GM12878 (cell line): ENCODE data around the gene PFN3.

Source experiments
- EED ChIP-seq: sonication (generic); IDR thresholded peaks from 2 replicates; pipeline ENCODE4 v1.6.1; 2016; ENCODE audit warnings: antibody characterized with exemption, low read depth
- EGR1 ChIP-seq, 2 experiments: IDR thresholded peaks; 1 replicate in 1 of 2; 2 replicates in 1 of 2; pipeline ENCODE4 v1.6.1; 2011 to 2012; ENCODE audit warnings: low read depth in 2 of 2, low read length in 2 of 2, borderline replicate concordance in 1 of 2, mild to moderate bottlenecking in 1 of 2, moderate library complexity in 1 of 2
- HDAC2 ChIP-seq: fragments of 200-600 bp; sonication (generic); IDR thresholded peaks from 2 replicates; pipeline ENCODE4 v1.6.1; 2017
- JUND ChIP-seq: IDR thresholded peaks from 2 replicates; pipeline ENCODE4 v1.6.1; 2012; ENCODE audit warnings: low read depth, mild to moderate bottlenecking, low read length, improper control_type of control experiment, moderate library complexity
- MEF2A ChIP-seq: IDR thresholded peaks from 2 replicates; pipeline ENCODE4 v1.6.1; 2011; ENCODE audit warnings: low read depth, mild to moderate bottlenecking, low read length, moderate library complexity; ENCODE audit not compliant: insufficient read depth
- POLR2A ChIP-seq: IDR thresholded peaks from 2 replicates; pipeline ENCODE4 v1.6.1; 2011; ENCODE audit warnings: low read depth, mild to moderate bottlenecking, low read length
- POLR2AphosphoS5 ChIP-seq: IDR thresholded peaks from 2 replicates; pipeline ENCODE4 v1.6.1; 2011; ENCODE audit warnings: mild to moderate bottlenecking, low read length, inconsistent platforms
- TF ChIP-seq, protein P1 (sequence below), 3 experiments: IDR thresholded peaks in 2 of 3; conservative IDR thresholded peaks in 1 of 3; 2 replicates each; pipeline ENCODE4 v1.5.1; 2011; ENCODE audit warnings: low read depth in 3 of 3, low read length in 3 of 3, mild to moderate bottlenecking in 3 of 3, control low read depth in 2 of 3, moderate library complexity in 2 of 3, inconsistent platforms in 1 of 3, mixed read lengths in 1 of 3; ENCODE audit not compliant: control insufficient read depth in 2 of 3, insufficient read depth in 1 of 3; ENCODE audit errors: extremely low read depth in 1 of 3
- TF ChIP-seq, protein P2 (sequence below): fragments of 150-350 bp; IDR thresholded peaks from 2 replicates; pipeline ENCODE4 v1.6.1; 2016; ENCODE audit warnings: low read depth, low read length
- TF ChIP-seq, protein P3 (sequence below): IDR thresholded peaks from 2 replicates; pipeline ENCODE4 v1.6.1; 2011; ENCODE audit warnings: low read depth, low read length, improper control_type of control experiment, borderline replicate concordance
- TF ChIP-seq, protein P4 (sequence below): fragments of 450-650 bp; IDR thresholded peaks from 2 replicates; pipeline ENCODE4 v1.6.1; 2017; ENCODE audit warnings: borderline replicate concordance
- TF ChIP-seq, protein P5 (sequence below): fragments of 450-650 bp; IDR thresholded peaks from 2 replicates; pipeline ENCODE4 v1.6.1; 2018; ENCODE audit warnings: borderline replicate concordance, mild to moderate bottlenecking; ENCODE audit not compliant: partially characterized antibody

DNA sequence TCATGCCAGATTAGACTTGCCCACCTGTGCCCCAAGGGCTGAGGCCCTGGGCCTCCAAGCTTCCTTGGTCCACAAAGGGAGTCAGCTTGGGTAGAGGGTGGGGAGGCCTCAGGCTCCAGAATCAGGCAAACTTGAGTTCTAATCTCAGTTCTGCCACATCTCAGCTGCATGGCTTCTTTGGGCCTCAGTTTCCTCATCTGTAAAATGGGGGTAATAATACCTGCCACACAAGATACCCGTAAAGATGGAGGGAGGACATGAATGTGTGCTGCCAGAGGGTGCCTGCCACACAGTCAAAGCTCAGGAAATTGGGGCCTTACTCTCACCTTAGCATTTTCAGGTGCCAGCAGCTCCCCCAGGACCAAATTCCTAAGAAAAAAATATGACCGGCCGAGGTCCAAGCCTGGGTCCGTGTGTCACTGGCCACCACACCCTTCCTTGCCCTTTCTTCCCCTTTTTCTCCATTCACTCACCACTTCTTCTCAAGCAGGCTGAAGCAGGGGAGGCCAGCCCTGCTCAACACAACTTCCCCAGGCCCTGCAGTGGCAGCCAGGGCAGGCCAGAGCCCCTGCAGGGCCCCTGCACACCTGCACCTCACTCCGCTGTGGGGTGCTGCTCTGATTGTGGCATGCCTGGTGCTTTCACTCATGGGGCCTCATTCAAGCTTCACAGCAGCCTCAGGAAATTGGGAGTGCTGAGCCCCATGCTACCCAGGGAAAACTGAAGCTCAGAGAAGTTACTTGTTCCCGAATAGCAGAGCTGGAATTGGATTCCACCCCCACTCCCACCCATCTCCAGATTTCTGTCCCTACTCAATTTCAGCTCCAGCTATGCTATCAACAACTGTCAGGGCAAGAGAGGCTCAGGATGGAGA, 38.8 kb downstream of the PFN3 start:
- TF ChIP-seq EED (peak; percentile 43; the same call in 1 of the 2 replicates), MEF2A (no peak), JUND (no peak), POLR2AphosphoS5 (no peak), HDAC2 (no peak), POLR2A (no peak), EGR1 (IDR thresholded peaks at IDR 0.05; ENCODE audit: borderline replicate concordance in 1 of 2, low read depth in 2 of 2, low read length in 2 of 2) (no peak)
- TF ChIP-seq, protein P1, sequence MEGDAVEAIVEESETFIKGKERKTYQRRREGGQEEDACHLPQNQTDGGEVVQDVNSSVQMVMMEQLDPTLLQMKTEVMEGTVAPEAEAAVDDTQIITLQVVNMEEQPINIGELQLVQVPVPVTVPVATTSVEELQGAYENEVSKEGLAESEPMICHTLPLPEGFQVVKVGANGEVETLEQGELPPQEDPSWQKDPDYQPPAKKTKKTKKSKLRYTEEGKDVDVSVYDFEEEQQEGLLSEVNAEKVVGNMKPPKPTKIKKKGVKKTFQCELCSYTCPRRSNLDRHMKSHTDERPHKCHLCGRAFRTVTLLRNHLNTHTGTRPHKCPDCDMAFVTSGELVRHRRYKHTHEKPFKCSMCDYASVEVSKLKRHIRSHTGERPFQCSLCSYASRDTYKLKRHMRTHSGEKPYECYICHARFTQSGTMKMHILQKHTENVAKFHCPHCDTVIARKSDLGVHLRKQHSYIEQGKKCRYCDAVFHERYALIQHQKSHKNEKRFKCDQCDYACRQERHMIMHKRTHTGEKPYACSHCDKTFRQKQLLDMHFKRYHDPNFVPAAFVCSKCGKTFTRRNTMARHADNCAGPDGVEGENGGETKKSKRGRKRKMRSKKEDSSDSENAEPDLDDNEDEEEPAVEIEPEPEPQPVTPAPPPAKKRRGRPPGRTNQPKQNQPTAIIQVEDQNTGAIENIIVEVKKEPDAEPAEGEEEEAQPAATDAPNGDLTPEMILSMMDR (IDR thresholded peaks at IDR 0.05 in 2 of 3, conservative IDR thresholded peaks at IDR 0.05 in 1 of 3; ENCODE audit: control insufficient read depth in 2 of 3, extremely low read depth in 1 of 3, insufficient read depth in 1 of 3, low read depth in 3 of 3, low read length in 3 of 3), result peak in 2 of 3 experiments; percentile 23 to 28; a peak in 1 of 6 replicates
- TF ChIP-seq, protein P2, sequence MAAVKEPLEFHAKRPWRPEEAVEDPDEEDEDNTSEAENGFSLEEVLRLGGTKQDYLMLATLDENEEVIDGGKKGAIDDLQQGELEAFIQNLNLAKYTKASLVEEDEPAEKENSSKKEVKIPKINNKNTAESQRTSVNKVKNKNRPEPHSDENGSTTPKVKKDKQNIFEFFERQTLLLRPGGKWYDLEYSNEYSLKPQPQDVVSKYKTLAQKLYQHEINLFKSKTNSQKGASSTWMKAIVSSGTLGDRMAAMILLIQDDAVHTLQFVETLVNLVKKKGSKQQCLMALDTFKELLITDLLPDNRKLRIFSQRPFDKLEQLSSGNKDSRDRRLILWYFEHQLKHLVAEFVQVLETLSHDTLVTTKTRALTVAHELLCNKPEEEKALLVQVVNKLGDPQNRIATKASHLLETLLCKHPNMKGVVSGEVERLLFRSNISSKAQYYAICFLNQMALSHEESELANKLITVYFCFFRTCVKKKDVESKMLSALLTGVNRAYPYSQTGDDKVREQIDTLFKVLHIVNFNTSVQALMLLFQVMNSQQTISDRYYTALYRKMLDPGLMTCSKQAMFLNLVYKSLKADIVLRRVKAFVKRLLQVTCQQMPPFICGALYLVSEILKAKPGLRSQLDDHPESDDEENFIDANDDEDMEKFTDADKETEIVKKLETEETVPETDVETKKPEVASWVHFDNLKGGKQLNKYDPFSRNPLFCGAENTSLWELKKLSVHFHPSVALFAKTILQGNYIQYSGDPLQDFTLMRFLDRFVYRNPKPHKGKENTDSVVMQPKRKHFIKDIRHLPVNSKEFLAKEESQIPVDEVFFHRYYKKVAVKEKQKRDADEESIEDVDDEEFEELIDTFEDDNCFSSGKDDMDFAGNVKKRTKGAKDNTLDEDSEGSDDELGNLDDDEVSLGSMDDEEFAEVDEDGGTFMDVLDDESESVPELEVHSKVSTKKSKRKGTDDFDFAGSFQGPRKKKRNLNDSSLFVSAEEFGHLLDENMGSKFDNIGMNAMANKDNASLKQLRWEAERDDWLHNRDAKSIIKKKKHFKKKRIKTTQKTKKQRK, result no peak
- TF ChIP-seq, protein P3, sequence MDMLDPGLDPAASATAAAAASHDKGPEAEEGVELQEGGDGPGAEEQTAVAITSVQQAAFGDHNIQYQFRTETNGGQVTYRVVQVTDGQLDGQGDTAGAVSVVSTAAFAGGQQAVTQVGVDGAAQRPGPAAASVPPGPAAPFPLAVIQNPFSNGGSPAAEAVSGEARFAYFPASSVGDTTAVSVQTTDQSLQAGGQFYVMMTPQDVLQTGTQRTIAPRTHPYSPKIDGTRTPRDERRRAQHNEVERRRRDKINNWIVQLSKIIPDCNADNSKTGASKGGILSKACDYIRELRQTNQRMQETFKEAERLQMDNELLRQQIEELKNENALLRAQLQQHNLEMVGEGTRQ, result no peak
- TF ChIP-seq, protein P4, sequence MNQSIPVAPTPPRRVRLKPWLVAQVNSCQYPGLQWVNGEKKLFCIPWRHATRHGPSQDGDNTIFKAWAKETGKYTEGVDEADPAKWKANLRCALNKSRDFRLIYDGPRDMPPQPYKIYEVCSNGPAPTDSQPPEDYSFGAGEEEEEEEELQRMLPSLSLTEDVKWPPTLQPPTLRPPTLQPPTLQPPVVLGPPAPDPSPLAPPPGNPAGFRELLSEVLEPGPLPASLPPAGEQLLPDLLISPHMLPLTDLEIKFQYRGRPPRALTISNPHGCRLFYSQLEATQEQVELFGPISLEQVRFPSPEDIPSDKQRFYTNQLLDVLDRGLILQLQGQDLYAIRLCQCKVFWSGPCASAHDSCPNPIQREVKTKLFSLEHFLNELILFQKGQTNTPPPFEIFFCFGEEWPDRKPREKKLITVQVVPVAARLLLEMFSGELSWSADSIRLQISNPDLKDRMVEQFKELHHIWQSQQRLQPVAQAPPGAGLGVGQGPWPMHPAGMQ, result no peak
- TF ChIP-seq, protein P5, sequence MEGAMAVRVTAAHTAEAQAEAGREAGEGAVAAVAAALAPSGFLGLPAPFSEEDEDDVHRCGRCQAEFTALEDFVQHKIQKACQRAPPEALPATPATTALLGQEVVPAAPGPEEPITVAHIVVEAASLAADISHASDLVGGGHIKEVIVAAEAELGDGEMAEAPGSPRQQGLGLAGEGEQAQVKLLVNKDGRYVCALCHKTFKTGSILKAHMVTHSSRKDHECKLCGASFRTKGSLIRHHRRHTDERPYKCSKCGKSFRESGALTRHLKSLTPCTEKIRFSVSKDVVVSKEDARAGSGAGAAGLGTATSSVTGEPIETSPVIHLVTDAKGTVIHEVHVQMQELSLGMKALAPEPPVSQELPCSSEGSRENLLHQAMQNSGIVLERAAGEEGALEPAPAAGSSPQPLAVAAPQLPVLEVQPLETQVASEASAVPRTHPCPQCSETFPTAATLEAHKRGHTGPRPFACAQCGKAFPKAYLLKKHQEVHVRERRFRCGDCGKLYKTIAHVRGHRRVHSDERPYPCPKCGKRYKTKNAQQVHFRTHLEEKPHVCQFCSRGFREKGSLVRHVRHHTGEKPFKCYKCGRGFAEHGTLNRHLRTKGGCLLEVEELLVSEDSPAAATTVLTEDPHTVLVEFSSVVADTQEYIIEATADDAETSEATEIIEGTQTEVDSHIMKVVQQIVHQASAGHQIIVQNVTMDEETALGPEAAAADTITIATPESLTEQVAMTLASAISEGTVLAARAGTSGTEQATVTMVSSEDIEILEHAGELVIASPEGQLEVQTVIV, result no peak
